ENCODE results near the gene BLM.

DNA sequence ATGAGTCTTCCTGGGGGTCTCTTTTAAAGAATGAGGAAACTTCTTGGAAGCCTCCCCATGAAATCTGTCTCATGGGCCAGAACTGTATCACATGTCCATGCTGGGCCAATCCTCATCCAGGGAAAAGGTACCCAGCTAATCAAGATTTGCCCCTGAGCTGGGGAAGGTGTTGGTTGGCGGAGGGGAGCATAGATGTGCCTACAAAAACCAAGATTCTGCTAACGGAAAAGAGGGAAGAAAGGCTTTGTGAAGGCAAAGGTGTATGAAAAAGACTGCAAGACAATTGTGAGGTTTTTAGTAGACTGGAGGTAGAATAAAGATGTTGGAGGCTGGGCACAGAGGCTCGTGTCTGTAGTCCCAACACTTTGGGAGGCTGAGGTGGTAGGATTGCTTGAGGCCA lies 18.5 kb upstream of the BLM start:
- TF ChIP-seq, protein P1, sequence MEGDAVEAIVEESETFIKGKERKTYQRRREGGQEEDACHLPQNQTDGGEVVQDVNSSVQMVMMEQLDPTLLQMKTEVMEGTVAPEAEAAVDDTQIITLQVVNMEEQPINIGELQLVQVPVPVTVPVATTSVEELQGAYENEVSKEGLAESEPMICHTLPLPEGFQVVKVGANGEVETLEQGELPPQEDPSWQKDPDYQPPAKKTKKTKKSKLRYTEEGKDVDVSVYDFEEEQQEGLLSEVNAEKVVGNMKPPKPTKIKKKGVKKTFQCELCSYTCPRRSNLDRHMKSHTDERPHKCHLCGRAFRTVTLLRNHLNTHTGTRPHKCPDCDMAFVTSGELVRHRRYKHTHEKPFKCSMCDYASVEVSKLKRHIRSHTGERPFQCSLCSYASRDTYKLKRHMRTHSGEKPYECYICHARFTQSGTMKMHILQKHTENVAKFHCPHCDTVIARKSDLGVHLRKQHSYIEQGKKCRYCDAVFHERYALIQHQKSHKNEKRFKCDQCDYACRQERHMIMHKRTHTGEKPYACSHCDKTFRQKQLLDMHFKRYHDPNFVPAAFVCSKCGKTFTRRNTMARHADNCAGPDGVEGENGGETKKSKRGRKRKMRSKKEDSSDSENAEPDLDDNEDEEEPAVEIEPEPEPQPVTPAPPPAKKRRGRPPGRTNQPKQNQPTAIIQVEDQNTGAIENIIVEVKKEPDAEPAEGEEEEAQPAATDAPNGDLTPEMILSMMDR (IDR thresholded peaks at IDR 0.05), result no peak
- TF ChIP-seq EZH2phosphoT487 (IDR thresholded peaks at IDR 0.05), result no peak
- TF ChIP-seq EZH2 (IDR thresholded peaks at IDR 0.05), result no peak

Measured in neural progenitor cell (in vitro differentiated cells).